Measurements from ENCODE around the gene ATP2B2. TPM values are rescaled to one million over a fixed set of nuclear protein-coding genes. Genes with fewer than 3 reads are reported as not detected.
A peak's percentile ranks its signal among the peaks of the same experiment; 100 is the strongest.
"Not testable (repeated sequence)": the region's sequence is repeated elsewhere in the genome, so short reads cannot be mapped to it uniquely, and the experiment has no call there.

Gene ATP2B2
- polyA plus RNA-seq (2013, experiment 1 of 2; ENCODE audit: insufficient read length) = 0.05 TPM
- polyA plus RNA-seq (2013, experiment 2 of 2; ENCODE audit: insufficient read length) = 0.26 TPM

DNA sequence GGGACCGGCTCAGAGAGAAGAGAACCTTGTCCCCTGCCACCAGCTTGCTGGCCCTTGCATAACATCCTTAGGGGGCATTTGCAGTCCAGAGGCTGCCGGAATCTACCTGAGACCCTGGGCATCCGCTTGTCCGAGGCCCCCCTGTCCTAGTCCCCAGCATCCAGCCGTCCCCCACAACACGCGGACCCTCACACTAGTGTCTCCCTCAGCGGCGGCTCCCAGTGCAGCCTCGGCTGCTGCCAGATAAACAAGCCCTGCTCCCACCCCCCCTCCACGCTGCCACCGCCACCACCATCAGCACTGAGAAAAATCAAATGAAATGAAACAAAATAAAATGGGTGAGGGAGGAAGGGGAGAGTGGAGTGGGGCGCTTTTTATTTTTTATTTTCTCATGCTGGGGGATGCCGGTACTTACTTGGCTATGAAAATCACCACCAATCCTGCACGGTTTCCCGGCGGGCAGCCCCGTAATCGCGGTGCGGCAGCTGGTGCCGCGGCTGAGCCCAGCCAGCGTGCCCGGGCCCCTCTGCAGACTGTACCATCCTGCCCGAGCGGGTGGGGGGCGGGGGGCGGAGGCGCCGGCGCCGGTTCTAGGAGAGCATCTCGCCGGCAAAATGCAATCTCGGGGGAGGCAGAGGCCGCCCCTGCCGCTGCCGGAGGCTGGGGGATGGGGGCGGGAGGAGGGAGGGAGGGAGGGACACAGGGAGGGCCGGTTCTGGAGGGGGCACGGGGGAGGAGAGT, at the start of gene ATP2B2:
Gene ATP2B2 (minus strand): TSS at position 537 of the 741 bp plus-strand sequence. CDS start 56,043 bp downstream, outside the sequence.
- no peak for DNase-seq

DNA sequence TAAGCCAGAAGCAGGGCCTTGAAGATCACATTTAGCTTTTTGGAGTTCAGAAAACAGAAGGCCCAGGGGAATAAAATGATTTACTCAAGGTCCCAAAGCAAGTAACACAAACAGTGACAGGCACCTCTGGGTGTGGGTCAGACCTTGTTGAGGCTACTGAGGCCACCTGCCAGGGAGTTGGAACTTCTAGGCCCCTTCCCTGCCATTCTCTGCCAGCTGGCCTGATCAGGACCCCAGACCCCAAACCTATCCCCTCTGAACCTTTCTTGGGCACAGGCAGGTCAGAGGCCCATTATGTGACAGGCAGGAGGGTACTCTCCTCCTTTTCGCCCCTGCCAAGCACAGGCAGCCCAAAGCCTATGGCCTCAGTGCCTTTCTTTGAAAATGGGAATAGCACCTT, 49.4 kb upstream of the ATP2B2 start:
- no peak for DNase-seq

DNA sequence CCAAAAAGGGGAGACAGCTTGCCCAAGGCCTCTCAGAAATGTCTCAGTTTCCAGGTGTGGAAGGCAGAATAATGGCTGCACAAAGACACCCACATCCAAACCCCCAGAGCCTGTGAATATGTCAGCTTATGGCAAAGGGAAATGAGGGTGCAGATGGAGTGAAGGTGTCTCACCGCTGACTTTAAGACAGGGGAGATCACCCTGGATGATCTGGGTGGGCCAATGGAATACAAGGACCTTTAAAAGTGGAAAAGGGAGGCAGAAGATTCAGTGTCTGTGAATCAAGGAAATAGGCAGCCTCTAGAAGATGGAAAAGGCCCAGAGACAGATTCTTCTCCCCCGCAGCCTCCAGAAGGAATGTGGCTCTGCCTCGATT, 48.8 kb upstream of the ATP2B2 start:
- no peak for DNase-seq

DNA sequence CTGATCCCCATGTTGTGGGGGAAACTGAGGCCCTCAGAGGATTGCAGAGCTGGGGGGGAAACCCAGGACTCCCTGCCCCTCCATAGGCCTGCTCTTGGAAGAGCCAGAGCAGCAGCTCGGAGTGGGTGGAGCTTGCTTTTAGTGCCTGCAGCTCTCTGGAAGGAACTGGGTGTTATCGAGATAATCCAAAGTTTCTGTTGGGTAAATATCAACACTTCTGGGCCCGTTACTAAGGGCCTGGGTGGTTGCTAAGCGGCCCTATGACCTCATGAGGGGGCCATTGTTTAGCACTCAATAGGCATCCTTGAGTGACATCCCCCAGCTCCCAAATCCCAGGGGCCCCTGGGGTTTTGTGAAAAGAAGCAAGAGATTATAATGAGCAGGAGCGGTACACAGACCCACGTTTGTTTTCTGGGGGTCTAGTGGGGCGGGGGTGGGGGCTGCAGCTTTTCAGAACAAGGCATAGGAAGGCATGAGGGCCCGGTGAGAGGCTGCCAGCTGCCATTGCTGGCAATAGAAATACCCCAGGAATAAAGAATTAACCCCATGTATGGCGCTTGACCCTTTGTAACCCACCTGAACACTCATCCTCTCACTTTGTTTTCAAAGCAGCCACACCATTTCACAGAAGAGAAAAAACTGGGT, 48.3 kb upstream of the ATP2B2 start:
- no peak for DNase-seq

DNA sequence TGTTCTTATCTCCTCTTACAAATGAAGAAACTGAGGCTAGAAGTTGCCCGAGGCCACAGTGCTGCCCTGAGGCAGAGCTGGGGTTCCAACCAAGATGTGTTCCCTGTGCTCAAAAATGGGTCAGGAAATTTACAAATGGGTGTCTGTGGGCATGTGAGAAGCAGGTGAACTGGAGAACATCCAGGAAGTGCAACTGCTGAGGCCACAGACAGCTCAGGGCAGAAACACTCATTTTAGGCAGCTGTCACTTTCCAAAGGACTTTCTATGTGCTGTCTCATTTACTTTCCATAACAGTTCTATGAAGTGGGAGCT, 47.2 kb upstream of the ATP2B2 start:
- no peak for DNase-seq

DNA sequence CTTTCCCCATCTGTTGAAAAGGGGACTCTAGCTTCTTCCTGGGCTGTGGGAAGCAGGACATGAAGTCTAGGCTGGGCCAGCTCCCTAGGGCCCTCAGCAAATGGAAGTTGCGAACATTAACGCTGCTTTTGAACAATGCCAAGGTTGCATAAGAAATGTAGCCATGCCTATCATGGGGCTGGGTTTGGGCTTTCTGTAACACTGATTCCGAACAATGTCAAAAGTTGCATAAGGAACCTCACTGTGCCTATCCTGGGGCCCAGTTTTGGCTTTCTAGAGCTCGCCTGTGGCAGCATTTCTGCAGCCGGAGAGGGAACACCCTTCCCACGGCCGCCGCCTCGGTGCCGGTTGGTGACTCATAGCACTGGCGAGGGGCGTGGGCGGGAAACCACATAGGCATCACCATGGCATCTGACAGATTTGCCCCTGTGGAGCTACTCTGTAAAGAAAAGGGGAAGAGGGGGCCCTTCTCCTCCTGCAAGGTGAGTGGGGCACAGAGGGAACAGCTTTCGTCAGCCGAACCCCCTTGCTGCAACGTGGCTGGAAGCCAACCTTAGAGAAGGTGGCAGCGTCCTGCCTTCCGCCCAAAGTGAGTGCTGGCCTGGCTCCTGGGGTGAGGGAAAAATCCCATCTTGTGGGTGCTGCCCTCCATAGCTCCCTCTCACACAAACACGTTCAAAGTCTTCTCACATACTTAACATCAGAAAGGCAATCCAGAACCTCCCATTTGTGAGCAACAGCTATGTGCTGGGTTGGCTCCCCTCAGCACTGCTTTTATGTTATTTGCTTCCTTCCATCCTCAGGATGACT, 46.6 kb upstream of the ATP2B2 start:
- DNase-seq = peak; percentile 12

DNA sequence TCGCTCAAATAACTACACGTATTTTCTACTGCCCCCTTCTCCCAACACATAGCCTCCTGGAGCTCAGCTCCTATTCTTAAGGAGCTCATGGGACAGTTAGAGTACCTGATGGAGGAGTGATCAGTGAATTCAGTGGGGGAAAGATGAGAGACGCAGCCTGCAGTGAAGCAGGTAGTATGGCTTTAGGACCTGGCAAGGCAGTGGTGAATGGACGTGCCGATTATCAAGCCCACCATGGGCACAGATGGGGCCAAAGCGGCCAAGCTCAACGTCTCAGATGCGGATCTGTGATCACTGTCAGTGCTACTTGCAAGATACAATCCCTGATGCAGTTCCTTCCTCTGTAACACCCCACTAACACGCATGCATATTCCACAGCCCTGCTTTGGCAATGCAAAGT, 45.8 kb upstream of the ATP2B2 start:
- DNase-seq = no peak

DNA sequence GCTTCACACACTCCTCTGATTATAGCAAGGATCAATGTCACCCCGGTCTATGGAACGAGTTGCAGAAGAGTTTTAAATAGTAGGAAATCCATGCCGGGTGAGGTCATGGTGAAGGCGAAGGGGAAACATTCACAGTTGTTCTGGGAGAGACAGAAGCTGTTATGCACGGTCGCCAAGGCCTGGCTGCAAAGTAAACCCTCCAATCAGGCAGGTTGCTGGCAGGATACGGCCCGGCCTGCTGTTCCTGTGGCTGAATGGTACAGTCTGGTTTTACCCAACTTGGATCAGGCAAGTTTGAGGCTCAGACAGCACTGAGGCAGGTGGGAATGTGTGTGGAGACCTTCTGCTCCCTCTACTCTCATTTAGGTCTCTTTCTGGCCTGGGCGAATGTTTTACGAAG, 45.3 kb upstream of the ATP2B2 start:
- no peak for DNase-seq

DNA sequence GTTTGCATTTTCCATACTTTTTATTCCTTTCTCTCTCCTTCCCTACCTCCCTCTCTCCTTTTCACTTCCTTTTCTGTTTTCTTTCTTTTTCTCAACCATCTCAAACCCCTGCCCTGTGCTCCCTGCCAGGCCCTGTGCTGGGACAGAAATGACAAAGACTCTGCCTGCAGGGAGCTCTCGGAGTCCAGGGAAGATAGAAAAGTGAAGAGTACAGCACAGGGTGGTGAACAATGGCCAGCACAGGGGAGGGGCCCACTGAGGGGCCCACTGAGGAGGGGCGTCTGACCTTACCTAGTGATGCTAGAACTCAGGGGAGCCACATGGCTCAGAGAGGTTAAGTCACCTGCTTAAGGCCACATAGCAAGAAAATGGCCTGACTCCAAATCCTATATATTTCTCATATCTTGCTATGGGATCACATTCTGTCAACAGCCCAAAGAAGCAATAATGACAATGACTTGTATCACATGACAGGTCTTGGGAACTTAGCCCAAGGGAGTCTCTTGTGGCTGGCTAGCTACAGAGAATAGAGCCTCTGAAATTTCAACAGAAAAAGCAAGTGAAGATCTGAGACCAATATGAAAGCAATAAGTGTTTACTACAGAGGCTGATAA, 44.3 kb upstream of the ATP2B2 start:
- no peak for DNase-seq

DNA sequence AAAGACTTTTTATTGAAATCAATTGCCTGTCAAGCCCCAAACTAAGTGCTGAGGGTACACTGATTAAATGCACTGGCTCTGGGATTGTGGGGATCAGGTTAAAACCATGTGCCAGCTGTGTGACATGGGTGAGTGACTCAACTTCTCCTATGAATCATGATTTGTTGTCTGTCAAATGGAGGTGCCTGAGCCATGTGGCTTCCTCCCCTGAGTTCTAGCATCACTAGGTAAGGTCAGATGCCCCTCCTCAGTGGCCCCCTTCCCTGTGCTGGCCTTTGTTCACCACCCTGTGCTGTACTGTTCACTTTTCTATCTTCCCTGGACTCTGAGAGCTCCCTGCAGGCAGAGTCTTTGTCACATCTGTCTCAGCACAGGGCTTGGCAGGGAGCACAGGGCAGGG, 43.6 kb upstream of the ATP2B2 start:
- DNase-seq = no peak

DNA sequence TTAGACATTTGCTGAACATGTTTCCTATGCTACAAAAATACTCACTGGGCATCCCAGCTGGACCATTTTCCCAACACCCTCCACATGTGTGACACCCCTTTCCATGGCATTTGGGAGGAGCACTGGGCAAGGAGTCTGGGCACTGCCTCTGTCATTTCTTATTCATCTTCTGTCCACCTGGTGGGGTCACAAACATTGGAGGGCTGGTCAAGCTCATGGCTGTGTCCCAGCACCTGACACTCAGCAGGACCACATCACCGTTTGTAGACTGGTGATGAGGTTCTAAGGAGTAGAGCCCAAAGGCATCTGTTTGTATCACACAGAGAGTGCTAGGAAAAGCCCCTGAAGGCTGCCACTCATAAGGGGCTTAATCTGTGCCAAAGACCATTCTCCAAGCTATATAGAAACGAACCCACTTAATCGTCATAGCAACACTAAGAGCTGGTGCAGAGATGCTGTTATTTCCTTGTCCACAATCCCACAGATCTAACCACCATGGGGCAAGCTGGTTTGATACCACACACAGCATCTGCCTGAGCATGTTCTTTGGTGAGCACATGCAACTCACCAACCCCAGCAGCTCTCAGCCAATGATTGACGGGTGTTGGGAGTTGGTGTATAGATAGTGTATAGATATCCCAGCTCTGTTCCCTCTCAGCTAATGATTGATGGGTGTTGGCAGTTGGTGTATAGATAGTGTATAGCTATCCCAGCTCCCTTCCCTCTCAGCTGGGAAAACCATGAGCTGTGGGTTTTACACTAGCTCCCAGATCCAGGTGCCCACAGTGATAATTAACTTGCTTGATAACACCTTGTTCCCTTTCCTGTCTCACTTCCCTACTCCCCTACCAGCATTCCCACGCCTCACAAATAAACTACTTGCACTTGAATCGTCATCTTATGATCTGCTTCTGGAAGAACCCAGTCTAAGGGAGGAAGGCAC, 42.7 kb upstream of the ATP2B2 start:
- DNase-seq = no peak

DNA sequence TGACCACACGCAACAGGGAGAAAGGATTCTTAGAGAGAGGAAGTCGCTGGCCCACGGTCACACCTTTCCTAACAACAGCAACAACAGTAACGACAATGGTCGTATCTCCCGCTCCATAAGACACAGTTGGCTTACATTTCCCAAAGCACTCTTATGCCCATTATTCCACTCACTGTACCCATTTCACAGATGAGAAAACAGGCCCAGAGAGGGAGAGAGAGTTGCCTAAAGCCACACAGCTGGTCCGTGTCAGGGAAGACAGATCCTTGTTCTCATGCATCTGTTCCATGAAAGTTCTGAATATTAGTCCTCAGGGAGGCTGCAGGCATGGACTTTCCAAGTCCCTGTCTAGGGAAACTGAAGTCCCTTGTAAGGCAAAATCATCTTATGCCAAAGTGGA, 42.0 kb upstream of the ATP2B2 start:
- no peak for DNase-seq

DNA sequence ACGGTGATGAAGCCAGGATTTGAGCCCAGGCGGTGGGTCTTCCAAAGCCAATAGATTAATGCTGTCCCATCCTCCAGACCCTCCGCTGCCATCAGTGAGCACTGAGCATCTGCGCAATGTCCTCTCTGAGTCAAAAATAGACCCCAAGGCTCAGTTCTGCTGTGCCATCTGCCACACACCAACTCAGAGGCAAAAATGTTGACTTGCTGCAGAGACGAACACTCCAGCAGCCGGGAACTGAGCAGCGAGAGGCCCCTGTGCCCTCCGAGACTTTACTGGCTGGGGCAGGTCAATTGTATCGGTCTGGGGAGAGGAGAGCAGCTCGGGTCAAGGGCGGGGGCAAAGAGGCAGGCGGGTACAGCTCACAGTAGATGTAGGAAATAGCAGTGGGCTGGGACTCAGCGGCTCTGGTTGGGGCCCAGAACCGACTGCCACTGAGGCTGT, 41.5 kb upstream of the ATP2B2 start:
- DNase-seq = no peak

DNA sequence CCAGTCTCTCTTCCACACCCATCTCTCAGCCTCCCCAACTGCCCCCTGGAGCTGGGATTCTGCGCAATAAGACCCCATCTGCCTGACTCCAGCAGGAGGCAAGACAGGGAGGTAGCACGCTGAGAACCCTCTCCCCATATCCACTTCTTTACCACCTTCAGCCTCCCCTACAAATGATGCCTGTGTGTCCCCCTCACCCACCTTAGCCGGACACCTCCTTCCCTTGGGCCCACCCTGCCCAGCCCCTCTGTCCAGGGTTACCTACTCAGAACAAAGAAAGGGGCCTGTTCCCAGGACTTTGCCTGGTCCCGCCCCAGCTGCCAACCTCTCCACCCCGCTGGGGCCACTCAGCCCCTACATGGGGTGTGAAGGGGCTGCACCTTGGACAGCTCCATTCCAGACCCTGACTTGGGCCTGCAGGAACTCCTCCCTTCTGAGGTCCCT, 40.8 kb upstream of the ATP2B2 start:
- no peak for DNase-seq

DNA sequence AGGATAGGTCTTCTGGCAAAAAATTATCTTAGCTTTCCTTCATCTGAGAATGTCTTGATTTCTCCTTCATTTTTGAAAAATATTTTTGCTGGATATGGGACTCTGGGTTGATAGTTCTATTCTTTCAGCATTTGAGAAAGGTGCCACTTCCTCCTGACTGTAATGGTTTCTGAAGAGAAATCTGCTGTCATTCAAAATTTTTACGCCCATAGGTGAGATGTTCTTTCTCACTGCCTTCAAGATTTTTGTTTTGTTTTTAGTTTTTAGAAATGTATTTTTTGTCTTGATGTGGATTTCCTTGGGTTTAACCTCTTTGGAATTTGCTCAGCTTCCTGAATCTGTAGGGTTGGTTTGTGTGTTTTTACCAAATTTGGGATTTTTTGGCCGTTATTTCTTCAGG, 37.1 kb upstream of the ATP2B2 start:
- no peak for DNase-seq

DNA sequence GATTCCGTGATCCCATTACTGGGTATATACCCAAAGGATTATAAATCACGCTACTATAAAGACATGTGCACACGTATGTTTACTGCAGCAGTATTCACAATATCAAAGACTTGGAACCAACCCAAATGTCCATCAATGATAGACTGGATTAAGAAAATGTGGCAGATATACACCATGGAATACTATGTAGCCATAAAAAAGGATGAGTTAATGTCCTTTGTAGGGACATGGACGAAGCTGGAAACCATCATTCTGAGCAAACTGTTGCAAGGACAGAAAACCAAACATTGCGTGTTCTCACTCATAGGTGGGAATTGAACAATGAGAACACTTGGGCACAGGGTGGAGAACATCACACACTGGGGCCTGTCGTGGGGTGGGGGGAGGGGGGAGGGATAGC, 35.0 kb upstream of the ATP2B2 start:
- DNase-seq = not testable (repeated sequence)

DNA sequence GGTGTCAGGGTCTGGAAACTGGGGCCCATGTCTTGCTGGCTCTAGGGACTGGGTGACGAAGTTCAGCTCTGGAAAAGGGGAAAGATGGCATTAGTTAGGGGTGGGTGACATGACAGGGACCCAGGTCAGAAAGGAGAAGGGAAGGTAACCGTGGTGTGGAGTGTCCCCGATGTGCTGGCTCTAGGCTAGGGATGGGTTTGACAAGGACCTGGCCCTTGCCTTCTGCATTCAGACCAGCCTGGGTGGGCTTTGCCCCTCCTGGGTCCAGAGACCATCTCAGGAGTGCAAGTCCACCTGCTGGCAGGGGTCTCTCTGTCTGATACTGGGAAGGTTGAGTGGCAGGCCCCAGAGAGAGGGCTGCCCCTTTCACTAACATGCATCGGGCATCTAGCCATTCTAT, 28.7 kb upstream of the ATP2B2 start:
- no peak for DNase-seq

DNA sequence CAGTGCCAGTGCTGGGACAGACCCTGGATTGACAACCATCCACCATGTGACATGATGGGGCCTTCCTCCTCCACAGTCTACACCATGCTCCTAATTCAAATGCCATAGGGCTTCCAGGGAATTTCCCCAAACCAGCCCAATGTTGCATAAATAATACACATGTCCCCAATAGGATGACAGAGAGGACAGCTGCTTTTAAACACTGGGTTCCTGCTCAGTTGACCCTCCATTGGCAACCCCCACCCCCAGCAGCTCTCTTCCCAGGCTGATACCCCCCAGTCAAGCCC, 28.3 kb upstream of the ATP2B2 start:
- no peak for DNase-seq

DNA sequence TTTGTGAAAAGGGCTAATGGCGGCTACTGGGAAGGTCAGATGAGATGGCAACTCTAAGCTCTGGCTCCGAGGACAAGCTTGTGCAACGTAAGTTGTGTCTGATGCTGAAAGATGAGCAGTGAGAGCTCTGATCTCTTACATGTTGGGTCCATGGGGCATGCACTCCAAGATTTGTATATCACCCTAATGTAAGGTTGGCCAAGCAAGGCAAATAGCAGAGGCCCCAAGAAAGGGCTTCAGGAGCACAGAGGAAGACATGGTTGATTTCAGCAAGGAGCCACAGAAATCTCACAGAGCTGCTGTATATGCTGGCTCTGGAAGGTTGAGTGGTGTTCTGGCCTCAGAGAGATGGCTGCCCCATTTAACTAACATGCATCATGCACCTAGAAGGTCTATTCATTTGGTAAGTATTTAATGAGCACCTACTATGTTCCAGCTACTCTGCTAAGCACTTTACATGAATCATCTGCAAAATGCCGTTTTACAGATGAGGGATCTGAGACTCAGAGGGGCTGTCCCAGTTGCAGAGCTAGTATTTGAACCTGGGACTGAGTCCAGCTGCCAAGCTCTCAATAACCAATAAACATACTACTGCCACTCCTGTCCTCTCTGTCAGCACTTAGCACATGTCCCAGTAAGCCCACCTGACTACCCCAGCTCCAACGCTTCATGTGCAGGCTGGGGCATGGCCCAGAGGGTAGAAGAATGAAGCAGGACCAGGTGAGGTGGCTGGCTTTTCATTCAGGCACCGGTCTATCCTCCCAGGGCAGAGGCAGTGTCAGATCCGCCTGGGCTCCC, 27.8 kb upstream of the ATP2B2 start:
- DNase-seq = no peak

DNA sequence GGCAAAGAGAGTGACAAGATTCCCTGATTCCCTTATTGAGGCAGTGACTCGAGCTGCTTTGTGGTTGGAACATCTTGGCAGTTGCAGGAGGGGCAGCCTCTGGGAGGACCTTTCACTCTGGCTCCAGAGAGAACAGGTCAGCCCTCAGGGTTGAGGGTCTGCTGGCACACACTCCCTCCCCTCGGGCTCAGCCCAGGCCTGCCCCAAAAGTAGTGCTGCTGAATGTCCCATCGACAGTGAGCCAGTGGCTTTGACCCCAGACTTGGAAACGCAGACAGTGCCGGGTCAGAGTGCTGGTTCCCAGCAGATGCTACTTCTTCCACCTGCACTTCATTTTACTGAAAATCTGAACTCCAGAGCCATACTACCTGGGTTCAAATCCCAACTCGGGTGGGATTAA, 25.6 kb upstream of the ATP2B2 start:
- DNase-seq = no peak

DNA sequence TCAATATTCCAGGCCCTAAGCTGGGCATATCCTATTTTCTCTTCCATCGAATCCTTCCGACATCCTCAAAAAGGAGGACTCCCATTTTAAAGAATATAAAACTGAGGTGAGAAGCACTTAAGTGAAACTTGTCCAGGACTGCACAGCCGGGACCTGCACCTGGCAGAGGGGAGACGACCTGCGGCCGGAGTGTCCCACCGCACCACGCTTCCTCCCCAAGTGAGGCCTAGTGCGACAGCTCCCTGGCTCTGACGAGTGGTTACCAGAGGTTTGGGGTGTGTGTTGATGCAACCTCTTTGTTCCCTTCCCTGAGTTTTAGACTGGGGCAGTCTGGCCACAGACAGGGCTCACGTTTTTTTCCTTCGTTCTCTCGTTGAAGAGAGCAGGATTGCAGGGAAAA, 24.9 kb upstream of the ATP2B2 start:
- no peak for DNase-seq
